Measurements from ENCODE around the gene ADAMTS16. TPM values are rescaled to one million over a fixed set of nuclear protein-coding genes. Genes with fewer than 3 reads are reported as not detected.

The ADAMTS16 gene
- total RNA-seq, 3 donors from 2014 or later (not counting 1 experiment from before 2014, with no cell fraction given), result not detected

- 75% methylated on average over 5 of the region's 5 CpGs for WGBS (ENCODE audit: insufficient coverage)
- no peak for TF ChIP-seq CTCF (IDR thresholded peaks at IDR 0.05)
- H3K9me3 Mint-ChIP-seq, result peaks cover 3 to 7% of the 10 kb centered on the region in 2 donors
- intact Hi-C loops (cut with micrococcal nuclease), result no loop called here
- no peak overlapping the region for H3K4me3 Mint-ChIP-seq
- H3K9me3 ChIP-seq (ENCODE audit: control insufficient read depth, insufficient read depth, low read length), result no peaks in the 10 kb centered on the region
- no peaks in the 10 kb centered on the region for H3K36me3 ChIP-seq (ENCODE audit: control insufficient read depth, insufficient read depth, low read length)
- DNase-seq (no peak), ATAC-seq (no peak)
- no peak overlapping the region for H3K27ac Mint-ChIP-seq
- H3K4me3 ChIP-seq (ENCODE audit: low read length), result no peak overlapping the region
- no peaks in the 10 kb centered on the region for H3K4me1 Mint-ChIP-seq
- H3K36me3 Mint-ChIP-seq, result no peaks in the 10 kb centered on the region
- H3K4me1 ChIP-seq (ENCODE audit: control insufficient read depth, insufficient read depth, low read length), result no peaks in the 10 kb centered on the region
- H3K27me3 Mint-ChIP-seq (ENCODE audit: low read depth in 2 of 2), result no peaks in the 10 kb centered on the region
- no peak overlapping the region for H3K27ac ChIP-seq (ENCODE audit: low read length)
- H3K27me3 ChIP-seq (ENCODE audit: control insufficient read depth, insufficient read depth, low read length), result no peaks in the 10 kb centered on the region
Observed at GRCh38 chr5:5200133-5200532, 60.0 kb downstream of the ADAMTS16 start.

GRCh38 chr5:5202321-5202720 is 62.2 kb downstream of the ADAMTS16 start:
- no peak for DNase-seq
- Histone ChIP-seq H3K9me3 (ENCODE audit: control insufficient read depth, insufficient read depth, low read length) (no peaks in the 10 kb centered on the region), H3K4me3 (ENCODE audit: low read length) (no peak overlapping the region), H3K36me3 (ENCODE audit: control insufficient read depth, insufficient read depth, low read length) (no peaks in the 10 kb centered on the region), H3K27ac (ENCODE audit: low read length) (no peak overlapping the region), H3K27me3 (ENCODE audit: control insufficient read depth, insufficient read depth, low read length) (no peaks in the 10 kb centered on the region), H3K4me1 (ENCODE audit: control insufficient read depth, insufficient read depth, low read length) (no peaks in the 10 kb centered on the region)
- intact Hi-C loops (cut with micrococcal nuclease), result no loop called here
- no peak overlapping the region for H3K4me3 Mint-ChIP-seq
- no peak for TF ChIP-seq CTCF (IDR thresholded peaks at IDR 0.05)
- no CpG with 5 or more reads among the region's 2 CpGs for WGBS (ENCODE audit: insufficient coverage)
- ATAC-seq, result no peak
- no peak overlapping the region for H3K27ac Mint-ChIP-seq
- no peaks in the 10 kb centered on the region for H3K27me3 Mint-ChIP-seq (ENCODE audit: low read depth in 2 of 2)
- H3K9me3 Mint-ChIP-seq, result peaks cover 3 to 11% of the 10 kb centered on the region in 2 donors
- H3K4me1 Mint-ChIP-seq, result no peaks in the 10 kb centered on the region
- H3K36me3 Mint-ChIP-seq, result no peaks in the 10 kb centered on the region

GRCh38 chr5:5203451-5203850 is 63.3 kb downstream of the ADAMTS16 start:
- ATAC-seq (no peak), DNase-seq (no peak)
- H3K27me3 Mint-ChIP-seq (ENCODE audit: low read depth in 2 of 2), result no peaks in the 10 kb centered on the region
- Histone ChIP-seq H3K36me3 (ENCODE audit: control insufficient read depth, insufficient read depth, low read length) (no peaks in the 10 kb centered on the region), H3K4me1 (ENCODE audit: control insufficient read depth, insufficient read depth, low read length) (no peaks in the 10 kb centered on the region), H3K27ac (ENCODE audit: low read length) (no peak overlapping the region), H3K4me3 (ENCODE audit: low read length) (no peak overlapping the region), H3K27me3 (ENCODE audit: control insufficient read depth, insufficient read depth, low read length) (no peaks in the 10 kb centered on the region), H3K9me3 (ENCODE audit: control insufficient read depth, insufficient read depth, low read length) (no peaks in the 10 kb centered on the region)
- H3K9me3 Mint-ChIP-seq, result peaks cover 3 to 11% of the 10 kb centered on the region in 2 donors
- H3K27ac Mint-ChIP-seq, result no peak overlapping the region
- intact Hi-C loops (cut with micrococcal nuclease), result no loop called here
- 73% methylated on average over 2 of the region's 2 CpGs for WGBS (ENCODE audit: insufficient coverage)
- no peaks in the 10 kb centered on the region for H3K4me1 Mint-ChIP-seq
- H3K4me3 Mint-ChIP-seq, result no peak overlapping the region
- no peak for TF ChIP-seq CTCF (IDR thresholded peaks at IDR 0.05)
- no peaks in the 10 kb centered on the region for H3K36me3 Mint-ChIP-seq

GRCh38 chr5:5207828-5208227 is 67.7 kb downstream of the ADAMTS16 start:
- DNase-seq (no peak), ATAC-seq (no peak)
- no peaks in the 10 kb centered on the region for H3K4me1 Mint-ChIP-seq
- H3K4me1 ChIP-seq (ENCODE audit: control insufficient read depth, insufficient read depth, low read length), result no peaks in the 10 kb centered on the region
- H3K27ac ChIP-seq (ENCODE audit: low read length), result no peak overlapping the region
- intact Hi-C loops (cut with micrococcal nuclease), result no loop called here
- H3K9me3 ChIP-seq (ENCODE audit: control insufficient read depth, insufficient read depth, low read length), result no peaks in the 10 kb centered on the region
- H3K27me3 Mint-ChIP-seq (ENCODE audit: low read depth in 2 of 2), result no peaks in the 10 kb centered on the region
- H3K4me3 ChIP-seq (ENCODE audit: low read length), result no peak overlapping the region
- H3K27ac Mint-ChIP-seq, result no peak overlapping the region
- no peaks in the 10 kb centered on the region for H3K36me3 Mint-ChIP-seq
- H3K27me3 ChIP-seq (ENCODE audit: control insufficient read depth, insufficient read depth, low read length), result no peaks in the 10 kb centered on the region
- no peak overlapping the region for H3K4me3 Mint-ChIP-seq
- no peaks in the 10 kb centered on the region for H3K36me3 ChIP-seq (ENCODE audit: control insufficient read depth, insufficient read depth, low read length)
- no peak for TF ChIP-seq CTCF (IDR thresholded peaks at IDR 0.05)
- 81% methylated on average over 3 of the region's 3 CpGs for WGBS (ENCODE audit: insufficient coverage)
- peaks cover 0 to 6% of the 10 kb centered on the region in 2 donors for H3K9me3 Mint-ChIP-seq

Data from natural killer cell (primary cell).